Ovary (tissue), 3 donors: ENCODE data around the gene DOCK4.

ENCODE experiments used
- CTCF ChIP-seq, 3 donors: fragments of 450-650 bp in 2 of 3; fragments of 200-600 bp in 1 of 3; IDR thresholded peaks; one replicate each; pipeline versions ENCODE4 v1.5.1 to v1.8.0; 2016 to 2022; ENCODE audit warnings: antibody characterized with exemption in 3 of 3, mild to moderate bottlenecking in 1 of 3
- POLR2A ChIP-seq: fragments of 450-650 bp; IDR thresholded peaks from one replicate; pipeline ENCODE4 v1.6.1; 2017; ENCODE audit warnings: antibody characterized with exemption, mild to moderate bottlenecking, moderate library complexity
- donor health status: DM: no; HTN: no; CAD: no.

GRCh38 chr7:112067200-112067599 lies 139.0 kb downstream of the DOCK4 start:
- TF ChIP-seq POLR2A, result no peak
- no peak for TF ChIP-seq CTCF (IDR thresholded peaks at IDR 0.05)
